ENCODE data around the gene ATG5.

ATG5 gene

GRCh38 chr6:106216527-106216926 is 109.0 kb downstream of the ATG5 start:
- no peak for DNase-seq

DNA sequence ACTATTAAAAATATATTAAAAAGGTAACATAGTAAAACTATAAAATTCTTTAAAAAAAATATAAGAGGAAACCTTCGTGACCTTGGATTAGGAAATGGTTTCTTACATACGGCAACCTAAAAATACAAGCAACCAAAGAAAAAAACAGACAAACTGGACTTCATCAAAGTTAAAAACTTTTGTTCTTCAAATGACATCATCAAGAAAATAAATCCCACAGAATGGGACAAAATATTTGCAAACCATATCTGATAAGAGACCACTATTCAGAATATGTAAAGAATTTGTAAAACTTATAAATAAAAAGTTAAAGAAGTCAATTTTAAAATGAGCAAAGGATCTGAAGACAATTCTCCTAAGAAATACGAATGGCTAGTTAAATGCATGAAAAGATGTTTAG is 110.0 kb downstream of the ATG5 start:
- DNase-seq = no peak

GRCh38 chr6:106214531-106214930 is 111.0 kb downstream of the ATG5 start:
- no peak for DNase-seq

DNA sequence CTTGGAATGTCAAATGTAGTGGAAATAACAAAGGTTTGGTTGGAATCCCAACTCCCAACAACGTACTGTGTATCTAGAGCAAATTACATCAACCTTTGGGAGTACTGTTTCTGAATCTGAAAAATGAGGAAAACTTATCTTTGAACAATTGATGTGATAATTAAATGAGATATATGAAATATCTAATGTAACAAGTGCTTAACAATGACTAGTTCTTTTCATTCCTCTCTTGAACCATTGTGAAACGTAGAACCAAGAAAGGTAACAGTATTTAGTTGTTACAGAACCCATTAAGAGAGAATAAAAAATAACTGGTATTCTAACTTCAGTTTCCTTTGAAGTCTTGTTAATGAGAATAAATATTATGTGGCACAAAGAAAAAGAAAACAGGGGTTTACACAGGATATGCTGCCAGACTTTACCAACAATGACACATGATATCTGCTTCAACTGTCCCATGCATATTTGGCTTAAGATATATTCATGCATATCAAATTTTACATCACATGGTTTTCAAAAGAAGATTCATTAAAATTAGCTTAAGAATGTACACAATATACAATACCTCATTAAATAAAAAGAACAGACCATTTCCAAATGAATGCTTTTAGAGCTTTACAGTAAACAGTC is 111.8 kb downstream of the ATG5 start:
- DNase-seq = peak in 1 of 2 experiments; percentile 26

DNA sequence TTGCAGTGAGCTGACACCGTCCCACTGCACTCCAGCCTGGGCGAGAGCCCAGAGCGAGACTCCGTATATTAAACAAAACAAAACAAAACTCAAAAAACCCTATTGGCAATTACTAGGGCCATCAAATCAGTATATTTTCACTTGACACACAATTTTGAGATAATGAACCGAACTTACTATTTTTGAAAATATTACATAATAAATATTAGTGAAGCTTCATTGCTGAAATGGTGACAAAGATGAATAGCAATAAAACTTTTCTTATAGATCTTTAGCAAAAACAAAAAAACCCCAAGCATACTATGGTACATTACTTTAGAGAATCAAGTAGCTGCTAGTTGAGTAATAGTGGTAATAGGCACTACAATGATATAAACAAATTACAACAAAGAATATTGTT is 113.0 kb downstream of the ATG5 start:
- no peak for DNase-seq

DNA sequence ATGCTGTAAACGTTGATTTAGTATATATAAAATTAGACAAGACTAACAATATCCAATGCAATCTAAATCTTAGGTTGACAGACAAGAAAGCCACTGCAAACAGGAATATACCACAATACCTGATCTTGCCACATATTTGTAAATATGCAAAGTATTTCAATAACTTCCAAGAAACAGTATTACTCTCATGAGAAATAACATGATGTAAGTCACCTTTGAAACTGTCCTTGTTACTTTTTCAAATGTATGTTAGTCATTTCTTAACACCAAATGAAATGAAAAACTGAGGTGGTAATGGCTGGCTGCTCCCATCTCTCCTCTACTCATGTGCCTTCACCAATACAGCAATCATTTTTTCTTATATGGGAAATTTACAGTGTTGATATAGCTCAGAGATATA is 118.7 kb downstream of the ATG5 start:
- DNase-seq = no peak

DNA sequence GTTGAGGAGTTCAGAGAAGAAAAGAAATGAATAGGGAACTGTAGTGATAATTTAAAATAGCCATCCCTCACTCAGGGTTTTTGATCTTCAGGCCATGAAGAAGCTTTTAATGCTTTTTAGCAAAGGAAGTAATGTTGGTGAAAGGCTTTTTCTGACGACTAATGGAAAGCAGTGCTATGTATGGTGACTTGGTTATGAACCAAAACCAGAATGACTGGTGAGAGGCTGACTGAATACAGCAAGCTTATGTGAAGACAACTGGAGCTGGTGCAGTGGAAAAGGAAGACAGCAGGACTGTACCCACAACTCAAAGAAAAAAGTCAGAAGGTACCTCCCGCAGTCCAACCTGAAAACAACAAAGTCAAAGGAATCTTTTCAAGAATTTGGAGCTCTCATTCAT is 120.6 kb downstream of the ATG5 start:
- DNase-seq = no peak

- no peak for DNase-seq
Observed at GRCh38 chr6:106199998-106200397, 125.6 kb downstream of the ATG5 start.

- no peak for DNase-seq
Observed at GRCh38 chr6:106199331-106199730, 126.2 kb downstream of the ATG5 start.

DNA sequence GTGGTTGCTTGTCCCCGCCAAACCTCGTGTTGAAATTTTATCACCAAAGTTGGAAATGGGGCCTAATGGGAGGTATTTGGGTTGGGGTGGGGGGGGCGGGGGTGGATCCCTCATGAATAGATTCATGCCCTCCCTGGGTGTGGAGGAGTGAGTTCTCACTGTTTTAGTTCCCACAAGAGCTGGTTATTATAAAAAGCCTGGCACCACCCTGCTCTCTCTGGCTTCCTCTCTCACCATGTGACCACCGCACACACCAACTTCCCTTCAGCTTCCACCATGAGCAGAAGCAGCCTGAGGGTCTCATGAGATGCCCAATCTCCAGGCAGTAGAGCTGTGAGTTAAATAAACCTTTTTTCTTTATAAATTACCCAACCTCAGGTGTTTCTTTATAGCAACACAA is 128.1 kb downstream of the ATG5 start:
- DNase-seq = no peak

DNA sequence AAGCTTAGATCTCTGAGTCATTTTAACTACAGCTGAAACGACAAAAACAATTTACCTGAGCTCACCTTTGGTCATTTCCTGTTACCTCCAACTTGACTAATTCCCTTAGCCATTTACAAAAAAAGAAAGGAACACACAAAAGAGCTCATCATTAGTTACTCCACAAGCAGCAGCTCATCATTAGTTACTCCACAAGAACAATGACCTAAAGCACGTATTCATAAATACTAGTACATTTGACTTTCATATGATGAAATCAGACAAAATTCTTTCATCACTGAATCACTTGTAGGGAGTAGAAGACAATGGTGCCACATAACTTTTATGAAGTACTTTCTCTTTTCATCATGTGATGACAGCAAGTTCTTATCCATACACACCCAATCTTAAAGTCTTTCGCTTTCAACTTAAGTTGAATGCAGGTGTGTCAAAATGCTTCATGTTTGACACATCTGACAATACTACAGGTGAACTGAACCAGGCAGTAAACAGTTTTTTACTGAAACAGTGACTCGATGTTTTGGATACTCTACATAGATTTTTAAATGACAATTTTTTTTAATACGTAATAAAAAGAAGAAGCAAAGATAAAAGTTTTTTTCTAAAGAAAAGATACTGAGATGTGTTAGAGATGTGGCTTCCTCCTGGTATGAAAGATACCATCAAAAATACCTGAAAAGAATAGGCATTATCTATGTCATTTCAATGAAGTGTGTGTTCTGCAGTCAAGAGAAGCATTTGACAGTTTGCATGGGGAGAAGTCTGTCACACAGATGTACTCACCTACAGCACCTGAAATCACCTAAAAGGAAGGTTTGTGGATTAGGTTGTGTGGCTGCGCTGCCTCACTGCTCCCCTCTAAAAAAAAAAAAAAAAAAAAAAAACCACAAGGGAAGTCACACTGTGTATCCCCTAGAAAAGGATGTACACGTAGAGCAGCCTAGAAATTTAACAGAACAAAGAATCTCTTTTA is 130.3 kb downstream of the ATG5 start:
- no peak for DNase-seq

GRCh38 chr6:106192824-106193223 is 132.7 kb downstream of the ATG5 start:
- DNase-seq = no peak

GRCh38 chr6:106188104-106188794 is 137.3 kb downstream of the ATG5 start:
- DNase-seq = no peak

GRCh38 chr6:106187424-106187982 is 138.1 kb downstream of the ATG5 start:
- no peak for DNase-seq

GRCh38 chr6:106186714-106187113 is 138.8 kb downstream of the ATG5 start:
- no peak for DNase-seq

DNA sequence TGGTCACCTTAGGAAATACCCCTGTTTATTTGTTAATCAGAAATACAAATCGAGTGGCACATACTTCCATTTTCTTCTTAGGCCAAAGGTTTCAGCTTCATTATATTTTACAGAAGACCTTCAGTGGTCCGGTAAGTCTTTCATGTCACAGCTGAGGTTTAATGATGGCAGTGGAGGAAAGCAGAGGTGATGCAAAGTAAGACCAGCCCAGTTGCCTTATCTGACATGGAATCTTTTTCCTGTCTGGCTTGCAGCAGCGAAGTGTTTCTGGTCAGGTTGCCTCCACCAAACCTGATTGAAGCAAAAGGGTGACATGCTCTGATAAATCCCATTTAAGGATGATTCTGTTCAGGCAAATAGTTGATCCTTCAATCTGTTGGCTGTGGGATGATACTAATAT is 139.4 kb downstream of the ATG5 start:
- DNase-seq = no peak

DNA sequence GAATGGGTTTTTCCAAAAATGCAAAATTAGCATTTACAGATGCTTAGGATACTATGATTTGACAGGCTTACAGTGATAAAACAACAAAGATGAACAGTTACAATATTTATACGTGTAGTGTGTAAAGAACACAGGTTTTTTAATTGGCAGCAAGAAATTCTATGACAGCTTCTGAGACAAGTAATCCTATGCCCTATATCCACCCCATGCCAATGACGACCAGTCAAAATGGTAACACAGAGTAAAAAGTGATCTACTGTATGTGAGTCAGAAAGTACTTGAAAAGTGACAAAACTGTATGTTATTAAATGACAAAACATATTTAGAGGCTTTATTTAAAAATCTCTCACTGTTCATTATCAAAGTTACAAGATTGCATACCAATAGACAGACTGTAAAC is 139.9 kb downstream of the ATG5 start:
- no peak for DNase-seq

DNA sequence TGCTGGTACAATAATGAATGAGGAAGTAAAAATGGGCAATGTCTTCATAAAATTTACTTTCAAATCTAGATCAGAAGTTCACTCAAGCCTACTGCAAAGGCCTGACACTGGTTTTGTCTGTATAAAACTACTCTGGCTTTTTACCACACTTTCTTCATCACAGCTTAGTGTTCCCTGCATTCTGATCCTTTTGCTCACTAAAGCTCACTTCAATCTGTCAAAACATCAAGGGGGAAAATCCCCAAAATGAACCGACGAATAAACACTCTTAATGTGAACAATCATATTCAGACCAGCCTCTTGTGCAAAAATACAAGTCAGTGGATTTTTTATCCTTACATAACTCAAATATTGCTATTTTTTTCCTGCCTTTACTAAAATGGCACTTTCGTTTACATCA is 140.9 kb downstream of the ATG5 start:
- no peak for DNase-seq

DNA sequence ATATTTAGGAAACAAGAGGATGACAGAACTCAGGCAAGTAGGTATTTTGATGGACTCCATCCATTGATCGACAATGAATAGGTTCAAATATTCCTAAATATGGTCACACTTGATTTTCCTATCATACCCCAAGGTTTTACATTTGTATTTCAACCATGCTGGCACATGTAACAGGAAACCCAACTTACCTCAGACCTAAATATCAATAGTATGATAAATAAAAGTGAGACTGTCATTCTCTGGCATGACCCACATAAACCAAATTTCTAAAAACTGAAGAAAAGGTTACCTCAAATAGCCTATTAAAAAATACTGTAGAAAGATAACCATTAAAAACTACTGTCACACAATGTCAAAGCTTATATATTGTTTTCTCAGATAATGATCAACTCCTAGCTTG is 142.1 kb downstream of the ATG5 start:
- no peak for DNase-seq

DNA sequence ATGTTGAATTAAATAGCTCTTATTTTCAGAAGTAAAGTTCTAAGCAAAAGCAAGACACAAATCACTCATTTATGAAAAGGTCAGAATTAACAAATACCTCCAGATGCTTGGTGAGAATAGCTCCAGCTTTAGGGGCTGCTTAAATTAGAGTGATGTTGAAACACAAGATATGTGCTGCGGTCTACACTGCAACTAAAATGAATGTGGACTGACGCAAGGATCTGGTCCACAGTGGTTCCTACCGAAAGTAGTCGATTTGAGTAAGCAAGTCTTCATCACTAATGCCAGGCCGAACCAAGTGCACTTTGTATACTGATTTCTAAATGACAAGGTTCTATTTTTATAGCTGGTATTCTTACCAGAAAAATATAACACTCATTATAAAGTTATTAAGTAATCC is 143.1 kb downstream of the ATG5 start:
- DNase-seq = no peak

DNA sequence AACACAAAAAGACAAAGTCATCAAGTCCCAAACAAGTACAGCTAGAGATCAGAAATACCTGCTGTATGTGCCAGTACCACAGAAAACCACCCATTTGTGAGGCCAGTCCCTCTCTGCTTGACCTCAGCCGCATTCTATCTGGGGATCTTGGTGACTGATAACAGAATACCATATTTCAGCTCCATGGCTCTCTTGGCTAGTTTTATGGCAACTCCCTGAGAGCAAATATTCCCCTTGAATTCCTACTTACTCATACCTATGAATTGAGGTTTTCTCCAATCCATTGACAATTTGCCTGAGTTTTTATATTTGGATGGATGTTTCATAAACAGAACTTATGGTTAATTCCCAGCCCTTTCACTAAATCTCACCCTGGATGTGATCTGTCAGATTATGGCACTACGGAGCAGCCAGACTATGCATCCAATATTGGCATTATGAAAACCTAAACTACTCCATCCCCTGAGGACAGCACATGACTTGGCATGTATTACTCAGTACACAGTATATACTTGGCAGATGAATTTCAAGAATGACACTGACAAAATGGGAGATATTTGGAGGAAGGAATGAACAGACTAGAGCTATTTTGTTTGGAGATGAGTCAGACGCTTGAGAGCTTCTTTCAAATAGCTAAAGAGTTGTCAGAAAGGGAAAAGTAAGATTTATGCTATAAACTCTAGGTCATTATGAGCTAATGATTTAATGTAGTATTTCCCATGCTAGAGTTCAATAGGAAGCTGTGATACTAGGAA is 143.7 kb downstream of the ATG5 start:
- no peak for DNase-seq

DNA sequence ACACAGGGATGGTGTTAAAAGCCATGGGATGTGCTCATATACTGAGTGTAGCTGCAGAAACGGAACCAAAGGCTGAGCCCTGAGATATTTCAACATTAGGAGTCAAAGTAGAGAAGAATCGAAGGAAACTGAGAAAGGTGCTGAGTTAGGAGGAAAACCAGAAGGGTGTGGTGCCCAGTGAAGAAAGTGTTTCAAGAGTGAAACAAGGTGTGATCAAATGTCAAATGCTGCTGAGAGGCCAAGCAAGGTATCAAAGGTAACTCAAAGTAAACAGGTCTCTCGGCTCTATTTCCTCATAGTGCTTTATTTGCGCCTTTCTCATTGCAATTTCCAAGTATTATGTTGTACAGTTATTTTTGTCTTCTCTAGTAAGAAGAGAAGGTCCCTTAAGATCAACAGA is 145.4 kb downstream of the ATG5 start:
- DNase-seq = no peak

GRCh38 chr6:106178900-106179299 is 146.7 kb downstream of the ATG5 start:
- no peak for DNase-seq
